Mucosa of descending colon (tissue), 3 donors: ENCODE results near the gene MDFI. TPM values are rescaled to one million over a fixed set of nuclear protein-coding genes. Genes with fewer than 3 reads are reported as not detected.

Experiments
- ATAC-seq: fragments of 200-7000 bp; cut with Tn5 transposase; one replicate; pipeline ENCODE4 v1.9.1; 2020; ENCODE audit warnings: mild to moderate bottlenecking, moderate library complexity
- DNase-seq, 3 donors: peaks; one replicate each; pipeline ENCODE4 v3.0.0-alpha.2; 2020
- H3K36me3 ChIP-seq: fragments of 200-600 bp; one replicate; pipeline ENCODE4 v1.8.0; 2021; ENCODE audit warnings: low read depth, mild to moderate bottlenecking
- H3K4me1 ChIP-seq: fragments of 200-600 bp; one replicate; pipeline ENCODE4 v1.8.0; 2021; ENCODE audit warnings: low read depth, mild to moderate bottlenecking
- H3K4me3 ChIP-seq: fragments of 200-600 bp; one replicate; pipeline ENCODE4 v1.8.0; 2021; ENCODE audit warnings: mild to moderate bottlenecking
- H3K9me3 ChIP-seq: fragments of 200-600 bp; one replicate; pipeline ENCODE4 v1.8.0; 2021; ENCODE audit warnings: mild to moderate bottlenecking
- intact Hi-C, 2 donors: fragments of 100-400 bp; cut with DNase I in 1 of 2; cut with micrococcal nuclease in 1 of 2; formaldehyde crosslinking; loops; one replicate each; pipeline versions ENCODE4 v1.11.0 to v1.11.1; 2022; cut with DNase I, micrococcal nuclease
- total RNA-seq, 3 donors: library from RNA; stranded (reverse); fragmentation: NEBNext Ultra II Directional in 2 of 3; extraction: Animal tissue kit (Norgen Biotek cat#: 25700) in 2 of 3; gene quantifications; one replicate each; pipeline versions ENCODE4 v1.2.1 to v1.2.4, GENCODE V29; 2021 to 2023
- TF ChIP-seq, protein P1 (sequence below): fragments of 200-600 bp; IDR thresholded peaks from one replicate; pipeline ENCODE4 v1.8.0; 2022; ENCODE audit warnings: antibody characterized with exemption, mild to moderate bottlenecking
- donor health status: DM: no; HTN: no; CAD: no; lungs with moderate emphysema.
- donor health status: DM: no; HTN: no; CAD: no.
- donor health status: DM: no; HTN: yes; CAD: no.

The MDFI gene
- total RNA-seq, 3 donors from 2014 or later = 0.96 to 2.2 (median 2.1) TPM

DNA sequence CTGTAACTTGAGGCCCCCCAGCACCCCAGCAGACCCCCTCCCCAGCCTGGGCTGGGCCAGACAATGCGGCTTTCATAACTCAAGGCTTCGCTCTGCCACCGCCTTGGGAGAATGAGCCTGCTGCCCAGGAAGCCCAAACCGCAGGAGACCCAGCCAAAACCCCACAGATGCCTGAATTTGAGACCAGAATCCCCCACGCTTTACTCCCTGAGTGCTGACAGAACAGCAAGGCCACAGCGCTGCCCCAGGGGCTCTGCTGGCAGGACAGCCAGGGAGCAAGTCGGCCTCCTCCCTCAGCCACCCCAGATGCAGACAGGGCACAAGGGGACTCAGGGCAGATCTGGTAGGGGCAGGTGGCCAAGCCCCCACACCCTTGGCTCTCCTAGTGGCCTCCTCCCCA, 2.2 kb downstream of the MDFI start:
- peaks cover 10% of the 10 kb centered on the region for H3K4me1 ChIP-seq
- H3K4me3 ChIP-seq = no peak overlapping the region
- intact Hi-C loops = no loop called here
- ATAC-seq (no peak), DNase-seq (no peak)
- H3K9me3 ChIP-seq = no peaks in the 10 kb centered on the region
- H3K36me3 ChIP-seq = no peaks in the 10 kb centered on the region
- TF ChIP-seq, protein P1, sequence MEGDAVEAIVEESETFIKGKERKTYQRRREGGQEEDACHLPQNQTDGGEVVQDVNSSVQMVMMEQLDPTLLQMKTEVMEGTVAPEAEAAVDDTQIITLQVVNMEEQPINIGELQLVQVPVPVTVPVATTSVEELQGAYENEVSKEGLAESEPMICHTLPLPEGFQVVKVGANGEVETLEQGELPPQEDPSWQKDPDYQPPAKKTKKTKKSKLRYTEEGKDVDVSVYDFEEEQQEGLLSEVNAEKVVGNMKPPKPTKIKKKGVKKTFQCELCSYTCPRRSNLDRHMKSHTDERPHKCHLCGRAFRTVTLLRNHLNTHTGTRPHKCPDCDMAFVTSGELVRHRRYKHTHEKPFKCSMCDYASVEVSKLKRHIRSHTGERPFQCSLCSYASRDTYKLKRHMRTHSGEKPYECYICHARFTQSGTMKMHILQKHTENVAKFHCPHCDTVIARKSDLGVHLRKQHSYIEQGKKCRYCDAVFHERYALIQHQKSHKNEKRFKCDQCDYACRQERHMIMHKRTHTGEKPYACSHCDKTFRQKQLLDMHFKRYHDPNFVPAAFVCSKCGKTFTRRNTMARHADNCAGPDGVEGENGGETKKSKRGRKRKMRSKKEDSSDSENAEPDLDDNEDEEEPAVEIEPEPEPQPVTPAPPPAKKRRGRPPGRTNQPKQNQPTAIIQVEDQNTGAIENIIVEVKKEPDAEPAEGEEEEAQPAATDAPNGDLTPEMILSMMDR = no peak

DNA sequence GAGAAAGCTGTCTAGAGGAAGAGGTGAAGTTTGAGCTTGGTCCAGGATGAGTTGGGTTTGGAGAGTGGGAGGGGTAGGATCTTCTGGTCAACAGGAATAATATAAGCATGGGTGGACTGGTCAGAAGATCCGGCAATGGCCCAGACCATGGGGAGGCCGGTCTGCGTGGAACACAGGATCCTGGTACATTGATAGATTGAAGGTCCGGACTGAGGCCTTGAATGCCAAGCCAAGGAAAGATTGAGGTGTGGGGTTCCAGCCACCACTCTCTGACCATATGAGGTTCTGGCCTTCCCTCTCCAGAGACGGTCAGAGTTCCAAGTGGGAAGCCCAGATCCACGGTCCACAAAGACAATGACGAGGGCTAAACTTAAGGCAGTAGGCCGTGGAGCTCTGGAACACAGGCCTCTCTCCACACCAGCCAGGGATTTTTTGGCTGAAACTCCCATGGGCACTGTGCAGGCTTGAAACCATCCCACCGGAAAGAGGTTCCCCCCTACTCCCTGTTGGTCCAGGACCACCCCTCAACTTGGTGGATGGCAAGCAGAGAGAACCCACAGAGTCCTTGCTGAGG, 3.2 kb downstream of the MDFI start:
- DNase-seq = no peak
- Histone ChIP-seq H3K9me3 (no peaks in the 10 kb centered on the region), H3K4me1 (peaks cover 10% of the 10 kb centered on the region), H3K4me3 (no peak overlapping the region), H3K36me3 (no peaks in the 10 kb centered on the region)
- intact Hi-C loops = no loop called here
- no peak for ATAC-seq
- TF ChIP-seq, protein P1 = no peak

DNA sequence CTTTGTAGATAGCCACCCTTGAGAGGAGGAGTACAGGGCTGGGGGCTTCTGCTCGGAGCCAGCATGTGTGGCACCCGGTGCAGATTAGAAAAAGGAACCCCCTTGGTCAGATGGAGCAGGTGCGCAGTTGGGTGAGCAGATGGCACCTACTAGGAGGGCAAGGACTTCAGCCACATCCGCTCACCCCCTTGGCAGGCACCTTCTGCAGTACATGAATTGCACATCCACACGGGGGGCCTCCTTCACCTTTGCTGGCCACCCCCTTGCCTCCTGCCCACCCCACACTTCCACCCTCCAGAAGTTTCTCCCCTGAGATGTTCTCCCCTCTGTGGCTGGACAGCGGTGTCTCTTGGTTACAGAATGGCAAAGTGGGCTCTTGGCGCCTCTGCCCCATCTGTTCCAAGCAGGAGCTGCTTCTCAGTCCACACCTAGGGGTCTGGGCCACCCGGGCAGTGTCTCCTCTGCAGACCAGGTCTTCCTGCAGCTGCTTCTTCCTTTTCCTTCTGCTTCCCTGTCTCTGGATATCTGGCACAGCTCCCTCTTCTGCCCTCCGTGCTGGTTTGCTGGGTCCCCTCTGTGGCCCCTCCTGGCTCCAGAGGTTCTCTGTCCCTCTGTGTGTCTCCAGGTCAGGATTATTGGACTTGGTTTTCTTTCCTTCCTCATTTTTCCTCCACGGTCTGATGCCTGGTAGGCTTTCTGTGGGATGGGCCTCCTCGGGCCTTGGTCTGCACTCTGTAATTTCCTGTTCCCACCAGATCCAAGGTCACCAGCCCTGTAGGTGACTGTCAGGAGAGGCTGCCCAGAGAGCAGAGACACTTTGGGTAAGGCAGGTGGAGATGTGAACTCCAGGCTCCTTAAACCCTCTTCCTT, 4.1 kb downstream of the MDFI start:
- no peak overlapping the region for H3K4me3 ChIP-seq
- peaks cover 8% of the 10 kb centered on the region for H3K4me1 ChIP-seq
- no peaks in the 10 kb centered on the region for H3K9me3 ChIP-seq
- TF ChIP-seq, protein P1 = no peak
- no peaks in the 10 kb centered on the region for H3K36me3 ChIP-seq
- intact Hi-C loops = no loop called here
- ATAC-seq = no peak
- no peak for DNase-seq

DNA sequence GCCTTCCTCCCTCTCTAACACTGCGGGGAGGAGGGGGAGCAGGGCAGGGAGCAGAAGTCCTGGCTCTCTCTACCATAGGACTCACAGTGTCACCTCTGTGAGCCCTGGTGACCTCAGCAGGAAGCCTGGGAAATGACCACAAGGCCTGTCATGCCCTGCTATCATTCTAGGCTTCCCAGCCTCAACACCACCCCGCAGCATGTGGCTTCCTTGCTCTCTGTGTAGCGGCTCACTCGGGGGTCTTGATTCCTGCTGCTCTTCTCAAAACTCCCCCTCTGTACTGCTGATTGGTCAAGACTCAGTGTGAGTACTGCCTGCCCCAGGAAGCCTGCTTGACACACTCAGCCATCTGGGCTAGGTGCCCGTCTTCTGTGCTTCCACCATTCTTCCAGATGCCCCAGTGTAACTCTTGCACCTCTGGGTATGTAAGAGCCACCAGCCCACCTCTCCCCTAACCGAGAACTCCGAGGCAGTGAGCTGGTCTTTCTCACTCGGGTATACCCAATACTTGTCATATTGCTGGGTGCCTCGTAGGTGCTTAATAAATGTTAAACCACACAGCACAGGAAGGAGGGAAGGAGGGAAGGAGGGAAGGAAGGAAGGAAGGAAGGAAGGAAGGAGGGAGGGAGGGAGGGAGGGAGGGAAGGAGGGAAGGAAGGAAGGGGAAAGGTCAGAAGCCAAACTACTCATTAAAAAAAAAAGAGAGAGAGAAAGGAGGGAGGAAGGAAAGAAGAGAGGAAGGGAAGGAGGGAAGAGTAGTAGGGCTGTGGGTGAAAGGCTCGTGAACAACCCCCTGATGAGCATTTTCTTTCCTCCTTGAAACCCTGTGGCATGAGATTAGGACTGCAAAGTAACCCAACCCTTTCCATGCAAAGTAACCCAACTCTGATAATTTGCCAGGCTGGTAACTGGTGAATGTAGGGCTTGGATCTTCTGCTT, 5.0 kb downstream of the MDFI start:
- TF ChIP-seq, protein P1 = no peak
- Histone ChIP-seq H3K36me3 (no peaks in the 10 kb centered on the region), H3K4me3 (no peak overlapping the region), H3K9me3 (no peaks in the 10 kb centered on the region), H3K4me1 (peaks cover 5% of the 10 kb centered on the region)
- ATAC-seq = no peak
- intact Hi-C loops = no loop called here
- DNase-seq = no peak

DNA sequence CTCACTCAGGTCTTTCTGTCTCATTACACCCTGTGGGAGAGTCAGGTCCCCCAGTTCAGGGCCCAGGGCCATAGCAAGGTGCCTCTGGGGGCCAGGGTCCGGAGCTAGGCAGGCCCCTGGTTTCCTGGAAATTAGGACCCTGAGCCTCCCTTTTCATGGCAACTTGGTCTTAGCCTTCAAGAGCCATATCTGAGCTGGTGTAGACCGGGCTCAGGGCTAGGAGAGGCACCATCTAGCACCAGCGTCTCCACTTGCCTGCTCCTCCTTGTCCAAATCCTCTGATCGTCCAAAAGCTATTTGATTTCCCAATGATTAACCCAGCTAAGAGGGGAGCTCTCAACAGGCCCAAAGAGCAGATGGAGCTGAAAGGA, 5.6 kb downstream of the MDFI start:
- H3K9me3 ChIP-seq = no peaks in the 10 kb centered on the region
- TF ChIP-seq, protein P1 = no peak
- intact Hi-C loops = no loop called here
- no peaks in the 10 kb centered on the region for H3K36me3 ChIP-seq
- ATAC-seq = no peak
- no peak for DNase-seq
- H3K4me1 ChIP-seq = peaks cover under 1% of the 10 kb centered on the region
- no peak overlapping the region for H3K4me3 ChIP-seq
